GM23338 (cell line): ENCODE measurements around the gene PAK1. TPM values are rescaled to one million over a fixed set of nuclear protein-coding genes. Genes with fewer than 3 reads are reported as not detected.

Experiments used
- ATAC-seq: fragments of 200-7000 bp; cut with Tn5 transposase; 3 replicates; pipeline ENCODE4 v1.9.1; 2020
- DNase-seq: peaks from one replicate; pipeline ENCODE4 v3.0.0-alpha.2; 2015; ENCODE audit warnings: low spot score
- H2AFZ ChIP-seq: fragments of 200-600 bp; sonication (generic); 2 replicates; pipeline ENCODE4 v1.8.0; 2016; ENCODE audit warnings: antibody characterized with exemption, mild to moderate bottlenecking, moderate library complexity
- H3F3A ChIP-seq: fragments of 200-600 bp; sonication (generic); replicated peaks from 2 replicates; pipeline ENCODE4 v1.8.0; 2017; ENCODE audit warnings: antibody characterized with exemption, mixed run types, low read depth
- H3K27ac ChIP-seq: fragments of 200-600 bp; sonication (generic); 2 replicates; pipeline ENCODE4 v1.6.1; 2016; ENCODE audit warnings: low read depth
- H3K27me3 ChIP-seq: fragments of 200-600 bp; sonication (generic); 2 replicates; pipeline ENCODE4 v1.8.0; 2016; ENCODE audit warnings: mild to moderate bottlenecking, mixed run types, moderate library complexity; ENCODE audit not compliant: insufficient read depth
- H3K36me3 ChIP-seq: fragments of 200-600 bp; sonication (generic); 2 replicates; pipeline ENCODE4 v1.8.0; 2016; ENCODE audit warnings: mild to moderate bottlenecking; ENCODE audit not compliant: insufficient read depth
- H3K4me1 ChIP-seq: fragments of 200-600 bp; sonication (generic); 2 replicates; pipeline ENCODE4 v1.8.0; 2016; ENCODE audit warnings: mild to moderate bottlenecking, moderate library complexity; ENCODE audit not compliant: insufficient read depth
- H3K4me2 ChIP-seq: fragments of 200-600 bp; sonication (generic); 2 replicates; pipeline ENCODE4 v1.7.1; 2017; ENCODE audit warnings: mixed run types
- H3K4me3 ChIP-seq: fragments of 200-600 bp; sonication (generic); 2 replicates; pipeline ENCODE4 v1.6.1; 2016; ENCODE audit warnings: mixed run types
- H3K79me2 ChIP-seq: fragments of 200-600 bp; sonication (generic); replicated peaks from 2 replicates; pipeline ENCODE4 v1.8.0; 2017; ENCODE audit warnings: mild to moderate bottlenecking; ENCODE audit not compliant: insufficient read depth
- H3K9me2 ChIP-seq: fragments of 200-600 bp; sonication (generic); 2 replicates; pipeline ENCODE4 v1.8.0; 2017; ENCODE audit not compliant: insufficient read depth
- H4K20me1 ChIP-seq: fragments of 200-600 bp; sonication (generic); replicated peaks from 2 replicates; pipeline ENCODE4 v1.8.0; 2017; ENCODE audit warnings: mild to moderate bottlenecking; ENCODE audit not compliant: insufficient read depth
- H3K27ac Mint-ChIP-seq: 2 replicates; pipeline ENCODE4 v1.8.0; 2020; ENCODE audit warnings: inconsistent platforms, mild to moderate bottlenecking, moderate library complexity, mixed read lengths
- H3K27me3 Mint-ChIP-seq: 3 replicates; pipeline ENCODE4 v1.8.0; 2022; ENCODE audit warnings: low read depth, mild to moderate bottlenecking, moderate library complexity, mixed read lengths, inconsistent platforms; ENCODE audit not compliant: insufficient read depth, poor library complexity
- H3K36me3 Mint-ChIP-seq: 3 replicates; pipeline ENCODE4 v1.8.0; 2021; ENCODE audit warnings: low read depth, mild to moderate bottlenecking, inconsistent platforms, moderate library complexity, mixed read lengths
- H3K4me1 Mint-ChIP-seq: 3 replicates; pipeline ENCODE4 v1.8.0; 2020; ENCODE audit warnings: mild to moderate bottlenecking, inconsistent platforms, mixed read lengths
- H3K4me3 Mint-ChIP-seq: 3 replicates; pipeline ENCODE4 v1.8.0; 2021; ENCODE audit warnings: moderate library complexity, mild to moderate bottlenecking, inconsistent platforms, mixed read lengths
- H3K9me3 Mint-ChIP-seq: 3 replicates; pipeline ENCODE4 v1.8.0; 2020; ENCODE audit warnings: moderate library complexity, mild to moderate bottlenecking, inconsistent platforms, mixed read lengths
- CREB1 ChIP-seq: fragments of 250-450 bp; sonication (Bioruptor Pico); IDR thresholded peaks from 2 replicates; pipeline ENCODE4 v1.5.0; 2020; ENCODE audit warnings: low read depth, mild to moderate bottlenecking, moderate library complexity
- CTCF ChIP-seq, 2 experiments: fragments of 200-600 bp in 1 of 2; sonication (generic) in 1 of 2; conservative IDR thresholded peaks; 2 replicates each; pipeline versions ENCODE4 v1.5.1 to v1.6.1; 2016 to 2017; ENCODE audit warnings: antibody characterized with exemption in 2 of 2, low read depth in 2 of 2, mild to moderate bottlenecking in 2 of 2, moderate library complexity in 1 of 2
- ETS1 ChIP-seq: IDR thresholded peaks from 2 replicates; pipeline ENCODE4 v1.6.1; 2016; ENCODE audit warnings: antibody characterized with exemption
- NANOG ChIP-seq: IDR thresholded peaks from 2 replicates; pipeline ENCODE4 v1.6.1; 2016; ENCODE audit warnings: antibody characterized with exemption, borderline replicate concordance
- POLR2AphosphoS5 ChIP-seq: IDR thresholded peaks from 2 replicates; pipeline ENCODE4 v1.6.1; 2016; ENCODE audit warnings: antibody characterized with exemption, low read depth
- ZNF114 ChIP-seq: fragments of 250-450 bp; sonication (Bioruptor Pico); IDR thresholded peaks from 2 replicates; pipeline ENCODE4 v1.5.0; 2020; ENCODE audit warnings: mild to moderate bottlenecking, moderate library complexity
- polyA plus RNA-seq: library from polyadenylated mRNA; unstranded; fragments of >200 nt; fragmentation: Nextera tagmentation; extraction: Ambion mirVana; gene quantifications from 2 replicates; pipeline ENCODE4 v1.2.1, GENCODE V29; 2016
- total RNA-seq: library from RNA; depleted of rRNA; stranded (reverse); fragments of >200 nt; shearing (Covaris generic); gene quantifications from 2 replicates; pipeline ENCODE4 v1.2.3, GENCODE V29; 2014

PAK1 gene
- total and polyA plus RNA-seq, 2 experiments from 2014 or later: 102 to 175 TPM

DNA sequence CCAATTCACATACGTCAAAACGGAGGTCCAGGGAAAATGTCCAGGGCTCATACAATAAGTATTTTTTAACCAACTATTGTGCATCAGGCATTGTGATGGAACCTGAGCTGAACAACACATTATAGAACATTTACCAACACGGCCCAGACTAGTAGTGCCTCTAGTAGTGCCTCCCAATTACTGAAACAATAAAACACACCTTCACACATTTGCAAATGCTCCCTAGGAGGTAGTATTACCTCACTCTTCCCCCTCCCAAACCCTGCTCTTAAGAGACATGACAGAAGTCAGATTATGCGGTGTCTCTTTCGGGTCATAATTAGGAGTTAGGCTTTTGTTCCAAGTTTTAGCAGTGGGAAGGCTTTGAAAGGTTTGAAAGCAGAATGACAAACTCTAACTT is 61.1 kb downstream of the PAK1 start:
- peaks cover 68% of the 10 kb centered on the region for H3K4me1 ChIP-seq
- H2AFZ ChIP-seq: no peak overlapping the region
- Mint-ChIP-seq H3K4me1 (peaks cover 63% of the 10 kb centered on the region), H3K27ac (peak overlapping the region; percentile 39), H3K4me3 (peak overlapping the region; percentile 56), H3K9me3 (no peaks in the 10 kb centered on the region; the same call in 2 of the 3 replicates), H3K27me3 (peaks cover 3% of the 10 kb centered on the region), H3K36me3 (peaks cover 5% of the 10 kb centered on the region; the same call in 2 of the 3 replicates)
- no peaks in the 10 kb centered on the region for H3K9me2 ChIP-seq
- peak; percentile 24 for DNase-seq
- no peak for TF ChIP-seq NANOG
- TF ChIP-seq CTCF (conservative IDR thresholded peaks at IDR 0.05; ENCODE audit: low read depth in 2 of 2): 0 out of 4 replicates have a peak, but pooled peaks of 1 of the 2 experiments have one; percentile 7
- no peak for TF ChIP-seq ZNF114 (CRISPR knock-in tag)
- peak overlapping the region; percentile 93 for H3K4me2 ChIP-seq
- 0 out of 2 replicates have a peak, but pooled peaks cover 6% of the 10 kb centered on the region for H3F3A ChIP-seq
- H3K27me3 ChIP-seq: no peaks in the 10 kb centered on the region
- H3K36me3 ChIP-seq: no peaks in the 10 kb centered on the region
- H3K27ac ChIP-seq: peak overlapping the region; percentile 93; the same call in 1 of the 2 replicates
- peak overlapping the region; percentile 83; the same call in 1 of the 2 replicates for H3K4me3 ChIP-seq
- ATAC-seq: peak; percentile 5; the same call in 2 of the 3 replicates
- H3K79me2 ChIP-seq: peaks cover 98% of the 10 kb centered on the region
- H4K20me1 ChIP-seq: peaks cover 15% of the 10 kb centered on the region

GRCh38 chr11:77411717-77412441 is 62.0 kb downstream of the PAK1 start:
- H3K4me1 Mint-ChIP-seq: peaks cover 70% of the 10 kb centered on the region
- peaks cover 98% of the 10 kb centered on the region for H3K79me2 ChIP-seq

More at GRCh38 chr11:77411717-77412441, 62.0 kb downstream of the PAK1 start:
- peak; percentile 82 for TF ChIP-seq POLR2AphosphoS5
- no peak for TF ChIP-seq ZNF114 (CRISPR knock-in tag)
- TF ChIP-seq ETS1: no peak
- 0 out of 2 replicates have a peak, but pooled peaks have one; percentile 25 for TF ChIP-seq CREB1 (CRISPR knock-in tag)
- H3K27ac Mint-ChIP-seq: peak overlapping the region; percentile 90
- Histone ChIP-seq H3K27me3 (no peaks in the 10 kb centered on the region), H3K4me2 (peak overlapping the region; percentile 93), H2AFZ (no peak overlapping the region), H3K4me3 (peak overlapping the region; percentile 83), H3K36me3 (no peaks in the 10 kb centered on the region), H3K9me2 (no peaks in the 10 kb centered on the region), H3K4me1 (peaks cover 76% of the 10 kb centered on the region), H3F3A (0 out of 2 replicates have a peak, but pooled peaks cover 6% of the 10 kb centered on the region), H4K20me1 (peaks cover 24% of the 10 kb centered on the region), H3K27ac (peak overlapping the region; percentile 93)
- H3K27me3 Mint-ChIP-seq: peaks cover 3% of the 10 kb centered on the region
- ATAC-seq: peak; percentile 89
- H3K36me3 Mint-ChIP-seq: peaks cover 5% of the 10 kb centered on the region; the same call in 2 of the 3 replicates
- H3K9me3 Mint-ChIP-seq: no peaks in the 10 kb centered on the region; the same call in 2 of the 3 replicates
- DNase-seq: peak; percentile 96
- H3K4me3 Mint-ChIP-seq: peak overlapping the region; percentile 80
